H1 (cell line): Measurements from ENCODE around the gene PRSS53. TPM values are rescaled to one million over a fixed set of nuclear protein-coding genes. Genes with fewer than 3 reads are reported as not detected.
"Not testable (repeated sequence)": the region's sequence is repeated elsewhere in the genome, so short reads cannot be mapped to it uniquely, and the experiment has no call there.

Experiments
- CTCF ChIA-PET: fragments of 300-600 bp; sonication (Branson Sonifier 250); formaldehyde crosslinking; loops from one replicate; lab custom pipeline; 2021; ENCODE audit not compliant: partially characterized antibody; lab: Charles Lee
- POLR2A ChIA-PET: fragments of 300-600 bp; sonication (Branson Sonifier 250); formaldehyde crosslinking; loops from one replicate; lab custom pipeline; 2021; ENCODE audit warnings: inconsistent platforms; ENCODE audit not compliant: partially characterized antibody; lab: Charles Lee
- DNase-seq, 2 experiments: peaks; one replicate each; pipeline versions ENCODE4 v3.0.0 to v3.0.0-alpha.2; 2010 to 2022; ENCODE audit warnings: low spot score in 2 of 2, low read depth in 1 of 2, mixed read lengths in 1 of 2
- FAIRE-seq: peaks from 2 replicates; lab custom pipeline; 2011; peaks lifted over from hg19 to GRCh38; lab: Jason Lieb, UNC
- H2AFZ ChIP-seq: 2 replicates; pipeline ENCODE4 v1.8.1; 2012; ENCODE audit warnings: low read length, inconsistent platforms
- H2AK5ac ChIP-seq: 2 replicates; pipeline ENCODE4 v1.6.1; 2013; ENCODE audit warnings: low read depth, low read length
- H2BK120ac ChIP-seq: replicated peaks from 2 replicates; pipeline ENCODE3; 2013; ENCODE audit warnings: low read depth, low read length, inconsistent platforms
- H2BK12ac ChIP-seq: 2 replicates; pipeline ENCODE4 v1.6.1; 2013; ENCODE audit warnings: low read depth, low read length
- H2BK15ac ChIP-seq: 2 replicates; pipeline ENCODE4 v1.6.1; 2013; ENCODE audit warnings: low read length
- H2BK20ac ChIP-seq: 2 replicates; pipeline ENCODE4 v1.6.1; 2013; ENCODE audit warnings: low read length
- H2BK5ac ChIP-seq: 2 replicates; pipeline ENCODE4 v1.6.1; 2013; ENCODE audit warnings: low read depth, low read length
- H3K14ac ChIP-seq: 2 replicates; pipeline ENCODE4 v1.6.1; 2013; ENCODE audit warnings: inconsistent platforms; ENCODE audit not compliant: insufficient read length
- H3K18ac ChIP-seq: 2 replicates; pipeline ENCODE4 v1.6.1; 2013; ENCODE audit warnings: low read length; ENCODE audit errors: extremely low read depth
- H3K23ac ChIP-seq: 2 replicates; pipeline ENCODE4 v1.6.1; 2013; ENCODE audit warnings: inconsistent platforms; ENCODE audit not compliant: insufficient read length
- H3K23me2 ChIP-seq: 2 replicates; pipeline ENCODE4 v1.6.1; 2013; ENCODE audit warnings: low read depth, low read length
- H3K27ac ChIP-seq: 2 replicates; pipeline ENCODE4 v1.6.1; 2011; ENCODE audit warnings: low read depth, low read length, inconsistent platforms
- H3K27me3 ChIP-seq, 4 experiments: replicated peaks in 1 of 4; 1 replicate in 1 of 4; 2 replicates in 3 of 4; pipeline versions ENCODE4 v1.6.1 to v1.8.1; 2011 to 2013; ENCODE audit warnings: low read length in 3 of 4, mild to moderate bottlenecking in 3 of 4, inconsistent platforms in 2 of 4, mixed read lengths in 2 of 4, moderate library complexity in 1 of 4; ENCODE audit not compliant: control insufficient read depth in 3 of 4, insufficient read depth in 3 of 4; ENCODE audit errors: extremely low read depth in 1 of 4
- H3K36me3 ChIP-seq, 4 experiments: 2 replicates each; pipeline versions ENCODE4 v1.6.1 to v1.8.1; 2011 to 2013; ENCODE audit warnings: mild to moderate bottlenecking in 4 of 4, low read length in 3 of 4, moderate library complexity in 2 of 4, control low read depth in 1 of 4, inconsistent platforms in 1 of 4; ENCODE audit not compliant: insufficient read depth in 4 of 4, control insufficient read depth in 2 of 4
- H3K4ac ChIP-seq: replicated peaks from 2 replicates; pipeline ENCODE3; 2013; ENCODE audit warnings: low read length, low read depth, mixed read lengths, inconsistent platforms; ENCODE audit not compliant: insufficient read length
- H3K4me1 ChIP-seq, 4 experiments: replicated peaks in 1 of 4; 1 replicate in 1 of 4; 2 replicates in 3 of 4; pipeline versions ENCODE4 v1.6.1 to v1.8.1; 2011 to 2013; ENCODE audit warnings: low read length in 3 of 4, inconsistent platforms in 2 of 4, mixed read lengths in 1 of 4; ENCODE audit not compliant: insufficient read depth in 4 of 4, control insufficient read depth in 3 of 4
- H3K4me2 ChIP-seq, 2 experiments: 2 replicates each; pipeline versions ENCODE4 v1.6.1 to v1.8.1; 2011 to 2013; ENCODE audit warnings: low read depth in 2 of 2, low read length in 2 of 2, control low read depth in 1 of 2, inconsistent platforms in 1 of 2, mild to moderate bottlenecking in 1 of 2; ENCODE audit not compliant: insufficient read depth in 1 of 2
- H3K4me3 ChIP-seq, 4 experiments: fragments of 200-600, 300-600 bp in 1 of 4; sonication (generic), shearing (Covaris generic), sonication (Bioruptor Twin) in 1 of 4; 2 replicates each; pipeline versions ENCODE4 v1.5.1 to v1.8.1; 2011 to 2016; ENCODE audit warnings: low read length in 4 of 4, low read depth in 3 of 4, control low read depth in 2 of 4, inconsistent platforms in 2 of 4, mild to moderate bottlenecking in 2 of 4, mixed read lengths in 1 of 4, moderate library complexity in 1 of 4; ENCODE audit not compliant: insufficient read depth in 2 of 4; ENCODE audit errors: extremely low read depth in 1 of 4
- H3K56ac ChIP-seq: replicated peaks from 2 replicates; pipeline ENCODE3; 2013; ENCODE audit warnings: low read depth, mild to moderate bottlenecking, mixed read lengths, low read length, inconsistent platforms; ENCODE audit not compliant: insufficient read length
- H3K79me1 ChIP-seq: 2 replicates; pipeline ENCODE4 v1.6.1; 2013; ENCODE audit warnings: low read depth, low read length, control low read depth
- H3K79me2 ChIP-seq, 2 experiments: 2 replicates each; pipeline versions ENCODE4 v1.6.1 to v1.8.1; 2012 to 2013; ENCODE audit warnings: low read length in 2 of 2, mild to moderate bottlenecking in 2 of 2, inconsistent platforms in 1 of 2; ENCODE audit not compliant: insufficient read depth in 2 of 2, control insufficient read depth in 1 of 2
- H3K9ac ChIP-seq, 4 experiments: replicated peaks in 1 of 4; 1 replicate in 1 of 4; 2 replicates in 3 of 4; pipeline versions ENCODE4 v1.6.1 to v1.8.1; 2011 to 2013; ENCODE audit warnings: low read depth in 3 of 4, low read length in 3 of 4, control low read depth in 2 of 4, mild to moderate bottlenecking in 2 of 4, moderate library complexity in 2 of 4, inconsistent platforms in 1 of 4; ENCODE audit errors: extremely low read depth in 1 of 4
- H3K9me3 ChIP-seq, 2 experiments: 2 replicates each; pipeline versions ENCODE4 v1.6.1 to v1.8.1; 2012 to 2013; ENCODE audit warnings: mild to moderate bottlenecking in 2 of 2, moderate library complexity in 2 of 2, control low read depth in 1 of 2, inconsistent platforms in 1 of 2, low read depth in 1 of 2, low read length in 1 of 2, mixed read lengths in 1 of 2; ENCODE audit not compliant: insufficient read depth in 2 of 2
- H4K20me1 ChIP-seq, 2 experiments: replicated peaks in 1 of 2; 2 replicates each; pipeline versions ENCODE3 to v1.8.1; 2011 to 2013; ENCODE audit warnings: inconsistent platforms in 2 of 2, low read length in 2 of 2, mild to moderate bottlenecking in 1 of 2; ENCODE audit not compliant: insufficient read depth in 2 of 2, control insufficient read depth in 1 of 2
- H4K5ac ChIP-seq: 2 replicates; pipeline ENCODE4 v1.6.1; 2013; ENCODE audit warnings: low read length, low read depth, mixed read lengths, inconsistent platforms; ENCODE audit not compliant: insufficient read length
- H4K8ac ChIP-seq: 2 replicates; pipeline ENCODE4 v1.8.0; 2013; ENCODE audit warnings: mild to moderate bottlenecking, moderate library complexity, low read length, inconsistent platforms; ENCODE audit not compliant: insufficient read depth; ENCODE audit errors: extremely low read depth
- H4K91ac ChIP-seq: replicated peaks from 2 replicates; pipeline ENCODE3; 2013; ENCODE audit warnings: low read length, mixed read lengths, inconsistent platforms; ENCODE audit not compliant: insufficient read length
- WGBS, 2 experiments: shearing (Covaris generic) in 1 of 2; methylation state at CpG; one replicate each; pipeline versions ENCODE4 v1.1.6 to v1.1.7; 2013 to 2015; ENCODE audit warnings: low lambda C conversion rate in 2 of 2, mixed read lengths in 2 of 2, inconsistent platforms in 1 of 2, low coverage in 1 of 2, missing lambda C conversion rate in 1 of 2; ENCODE audit not compliant: insufficient replicate concordance in 2 of 2, insufficient coverage in 1 of 2, insufficient read length in 1 of 2; ENCODE audit errors: extremely low coverage in 1 of 2, missing lambda C conversion rate in 1 of 2; 5-methylcytosine and 5-hydroxymethylcytosine counted together
- polyA plus RNA-seq, 7 experiments: library from polyadenylated mRNA; depleted of rRNA in 3 of 7; stranded (reverse) in 5 of 7; unstranded in 2 of 7; fragments of >200 nt in 5 of 7; fragments of 200-250 nt in 2 of 7; gene quantifications; 1 replicate in 5 of 7; 2 replicates in 1 of 7; 4 replicates in 1 of 7; pipeline versions ENCODE4 v1.2.1 to v1.2.3, GENCODE V29; 2011 to 2013; ENCODE audit warnings: missing spikeins in 2 of 7, mixed read lengths in 2 of 7
- total RNA-seq: library from RNA; stranded (reverse); fragmentation: NEBNext Ultra II Directional; extraction: Animal tissue kit (Norgen Biotek cat#: 25700); gene quantifications from 2 replicates; pipeline ENCODE4 v1.2.1, GENCODE V29; 2021

PRSS53 gene
- total and polyA plus RNA-seq, 2 of the 8 experiments (the other 6 are each of a cell fraction or from before 2014, with no cell fraction given) = 1.7 to 2.6 TPM

- not testable (repeated sequence) for H3K27ac ChIP-seq, H2BK5ac ChIP-seq, DNase-seq, H4K20me1 ChIP-seq, H2BK20ac ChIP-seq, H2AK5ac ChIP-seq, H3K4ac ChIP-seq, H2BK15ac ChIP-seq, H3K56ac ChIP-seq, H3K27me3 ChIP-seq, H3K4me3 ChIP-seq, H4K8ac ChIP-seq, H3K23ac ChIP-seq, H3K4me2 ChIP-seq, FAIRE-seq, H3K18ac ChIP-seq, H3K14ac ChIP-seq, H2AFZ ChIP-seq, H2BK120ac ChIP-seq, H4K5ac ChIP-seq, H4K91ac ChIP-seq, H3K9ac ChIP-seq, H3K9me3 ChIP-seq, H3K79me1 ChIP-seq
- POLR2A ChIA-PET = interaction anchor here (0.9 to 34.9 kb wide), 7 partner anchors 16 to 152 kb away, joined by 3 to 713 read pairs (median 9); partner anchors contain the start of genes BCKDK, FUS, HSD3B7 and KAT8
- H3K79me2 ChIP-seq = peaks cover 0 to 19% of the 10 kb centered on the region in 2 experiments; a peak in 2 of 4 replicates
- peaks cover 16% of the 10 kb centered on the region for H3K23me2 ChIP-seq
- peak overlapping the region; percentile 96; the same call in 1 of the 2 replicates for H2BK12ac ChIP-seq
- H3K4me1 ChIP-seq = peaks cover 5 to 45% (median 35%) of the 10 kb centered on the region in 4 experiments
- 90% methylated on average over 15 of the region's 20 CpGs; no CpG with 5 or more reads in 1 of the 2 experiments for WGBS, 2 experiments
- peaks cover 4 to 16% (median 6%) of the 10 kb centered on the region in 4 experiments for H3K36me3 ChIP-seq
- CTCF ChIA-PET = interaction anchor here (0.6 to 2.6 kb wide), 5 partner anchors 20 to 219 kb away, joined by 3 to 10 read pairs (median 3); partner anchors contain the start of gene KAT8
Observed at GRCh38 chr16:31136822-31137499, 48.2 kb upstream of the PRSS53 start.
